Testis (tissue), 2 donors: ENCODE results near the gene XAF1.

Source experiments
- POLR2A ChIP-seq: fragments of 450-650 bp; IDR thresholded peaks from one replicate; pipeline ENCODE4 v1.6.1; 2017; ENCODE audit warnings: antibody characterized with exemption, mild to moderate bottlenecking, moderate library complexity
- TF ChIP-seq, protein P1 (sequence below), 3 experiments: fragments of 450-650 bp in 2 of 3; fragments of 200-600 bp in 1 of 3; sonication (generic) in 1 of 3; IDR thresholded peaks; one replicate each; pipeline ENCODE4 v1.5.1; 2016 to 2019; ENCODE audit warnings: antibody characterized with exemption in 3 of 3, mild to moderate bottlenecking in 2 of 3, moderate library complexity in 1 of 3

DNA sequence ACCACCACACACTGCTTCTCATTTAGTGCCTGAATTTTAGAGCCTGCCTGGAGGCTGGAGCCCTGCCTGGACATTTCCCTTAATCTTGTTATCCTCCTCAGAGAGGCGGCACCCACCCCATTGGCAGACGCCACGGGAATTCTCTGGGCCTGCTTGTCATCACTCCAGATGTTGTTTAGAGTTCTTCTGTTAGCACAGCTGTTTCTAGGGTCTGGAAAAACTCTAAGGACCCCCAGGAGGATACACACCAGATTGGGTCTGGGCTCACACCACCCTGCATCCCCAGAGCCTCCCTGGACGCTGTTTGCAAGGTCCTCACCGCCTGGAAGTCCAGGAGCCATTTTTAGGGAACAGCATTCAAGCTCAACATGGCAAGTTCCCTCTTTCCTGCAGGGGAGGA lies 565 bp upstream of the XAF1 start:
- TF ChIP-seq, protein P1, sequence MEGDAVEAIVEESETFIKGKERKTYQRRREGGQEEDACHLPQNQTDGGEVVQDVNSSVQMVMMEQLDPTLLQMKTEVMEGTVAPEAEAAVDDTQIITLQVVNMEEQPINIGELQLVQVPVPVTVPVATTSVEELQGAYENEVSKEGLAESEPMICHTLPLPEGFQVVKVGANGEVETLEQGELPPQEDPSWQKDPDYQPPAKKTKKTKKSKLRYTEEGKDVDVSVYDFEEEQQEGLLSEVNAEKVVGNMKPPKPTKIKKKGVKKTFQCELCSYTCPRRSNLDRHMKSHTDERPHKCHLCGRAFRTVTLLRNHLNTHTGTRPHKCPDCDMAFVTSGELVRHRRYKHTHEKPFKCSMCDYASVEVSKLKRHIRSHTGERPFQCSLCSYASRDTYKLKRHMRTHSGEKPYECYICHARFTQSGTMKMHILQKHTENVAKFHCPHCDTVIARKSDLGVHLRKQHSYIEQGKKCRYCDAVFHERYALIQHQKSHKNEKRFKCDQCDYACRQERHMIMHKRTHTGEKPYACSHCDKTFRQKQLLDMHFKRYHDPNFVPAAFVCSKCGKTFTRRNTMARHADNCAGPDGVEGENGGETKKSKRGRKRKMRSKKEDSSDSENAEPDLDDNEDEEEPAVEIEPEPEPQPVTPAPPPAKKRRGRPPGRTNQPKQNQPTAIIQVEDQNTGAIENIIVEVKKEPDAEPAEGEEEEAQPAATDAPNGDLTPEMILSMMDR (IDR thresholded peaks at IDR 0.05), result no peak
- TF ChIP-seq POLR2A, result no peak
